HepG2 (cell line): ENCODE results near the gene GFER. TPM values are rescaled to one million over a fixed set of nuclear protein-coding genes. Genes with fewer than 3 reads are reported as not detected.

Experiments
- DNMT1 ChIP-seq: sonication (generic); formaldehyde crosslinking; IDR thresholded peaks from 2 replicates; pipeline ENCODE4 v1.5.1; 2020; ENCODE audit warnings: mild to moderate bottlenecking, missing genetic modification reagents
- FIP1L1 ChIP-seq: fragments of 200-400 bp; formaldehyde crosslinking; IDR thresholded peaks from 2 replicates; pipeline ENCODE4 v1.6.1; 2018; ENCODE audit warnings: low read depth, mild to moderate bottlenecking, low read length, moderate library complexity, borderline replicate concordance; ENCODE audit not compliant: insufficient read depth
- FOSL2 ChIP-seq: sonication (generic); formaldehyde crosslinking; IDR thresholded peaks from 2 replicates; pipeline ENCODE4 v1.4.0; 2020; ENCODE audit warnings: missing genetic modification reagents
- KDM5A ChIP-seq: fragments of 200-600 bp; sonication (generic); IDR thresholded peaks from 2 replicates; pipeline ENCODE4 v1.7.0; 2018; ENCODE audit warnings: antibody characterized with exemption, mild to moderate bottlenecking, low read length, borderline replicate concordance
- KLF6 ChIP-seq: IDR thresholded peaks from 2 replicates; pipeline ENCODE4 v1.8.0; 2016; ENCODE audit warnings: missing biosample characterization, missing genetic modification reagents
- MED13 ChIP-seq: sonication (generic); formaldehyde crosslinking; IDR thresholded peaks from 2 replicates; pipeline ENCODE4 v1.5.0; 2020; ENCODE audit warnings: missing genetic modification reagents
- MIER3 ChIP-seq: IDR thresholded peaks from 2 replicates; pipeline ENCODE4 v1.6.1; 2016; ENCODE audit warnings: missing compliant biosample characterization, borderline replicate concordance
- NAIF1 ChIP-seq: sonication (generic); formaldehyde crosslinking; IDR thresholded peaks from 2 replicates; pipeline ENCODE4 v1.5.0; 2020; ENCODE audit warnings: mild to moderate bottlenecking, missing genetic modification reagents, borderline replicate concordance
- NR2F1 ChIP-seq, 2 experiments: fragments of 450-650 bp in 1 of 2; formaldehyde crosslinking in 1 of 2; IDR thresholded peaks; 2 replicates each; pipeline versions ENCODE4 v1.5.0 to v1.6.1; 2016 to 2020; ENCODE audit warnings: mild to moderate bottlenecking in 1 of 2, missing compliant biosample characterization in 1 of 2, missing genetic modification reagents in 1 of 2, moderate library complexity in 1 of 2
- RBAK ChIP-seq: sonication (generic); formaldehyde crosslinking; IDR thresholded peaks from 2 replicates; pipeline ENCODE4 v1.5.1; 2020; ENCODE audit warnings: mild to moderate bottlenecking, missing genetic modification reagents
- RBFOX2 ChIP-seq: fragments of 200-400 bp; formaldehyde crosslinking; IDR thresholded peaks from 2 replicates; pipeline ENCODE4 v1.6.1; 2017; ENCODE audit warnings: low read depth, mild to moderate bottlenecking, low read length
- RCOR2 ChIP-seq: IDR thresholded peaks from 2 replicates; pipeline ENCODE4 v1.6.1; 2016; ENCODE audit warnings: missing biosample characterization, missing genetic modification reagents
- SMAD9 ChIP-seq: sonication (generic); formaldehyde crosslinking; IDR thresholded peaks from 2 replicates; pipeline ENCODE4 v1.5.1; 2020; ENCODE audit warnings: mild to moderate bottlenecking, missing genetic modification reagents
- THAP9 ChIP-seq: sonication (generic); formaldehyde crosslinking; IDR thresholded peaks from 2 replicates; pipeline ENCODE4; 2020; ENCODE audit warnings: missing genetic modification reagents, mild to moderate bottlenecking, borderline replicate concordance
- U2AF1 ChIP-seq: fragments of 200-400 bp; formaldehyde crosslinking; optimal IDR thresholded peaks from 2 replicates; pipeline ENCODE3; 2017; ENCODE audit warnings: mild to moderate bottlenecking, low read depth, low read length
- ZGPAT ChIP-seq: IDR thresholded peaks from 2 replicates; pipeline ENCODE4 v1.6.1; 2016; ENCODE audit warnings: mild to moderate bottlenecking
- ZNF33B ChIP-seq: sonication (generic); formaldehyde crosslinking; IDR thresholded peaks from 2 replicates; pipeline ENCODE4 v1.5.1; 2020; ENCODE audit warnings: mild to moderate bottlenecking, missing genetic modification reagents
- ZNF343 ChIP-seq: sonication (generic); formaldehyde crosslinking; IDR thresholded peaks from 2 replicates; pipeline ENCODE4 v1.4.0; 2020; ENCODE audit warnings: mild to moderate bottlenecking, missing genetic modification reagents
- ZNF713 ChIP-seq: sonication (generic); formaldehyde crosslinking; IDR thresholded peaks from 2 replicates; pipeline ENCODE4 v1.4.0; 2020; ENCODE audit warnings: mild to moderate bottlenecking, missing genetic modification reagents
- ZNF777 ChIP-seq: sonication (generic); formaldehyde crosslinking; IDR thresholded peaks from 2 replicates; pipeline ENCODE4 v1.4.0; 2020; ENCODE audit warnings: missing genetic modification reagents
- polyA plus RNA-seq, 8 experiments: library from polyadenylated mRNA; depleted of rRNA in 3 of 8; stranded (reverse) in 7 of 8; unstranded in 1 of 8; fragments of >200 nt; fragmentation: Illumina TruSeq in 4 of 8; extraction: Trizol in 4 of 8; gene quantifications; 2 replicates each; pipeline versions ENCODE4 v1.2.1 to v1.2.3, GENCODE V29; 2011 to 2016; ENCODE audit warnings: low read depth in 4 of 8, missing spikeins in 1 of 8, mixed read lengths in 1 of 8; ENCODE audit not compliant: insufficient read depth in 1 of 8
- total RNA-seq, 5 experiments: library from RNA; depleted of rRNA; stranded (reverse); fragments of >200 nt; fragmentation: Illumina TruSeq; extraction: Trizol; gene quantifications; 2 replicates each; pipeline ENCODE4 v1.2.3, GENCODE V29; 2016; ENCODE audit warnings: low read depth in 1 of 5
- TF ChIP-seq, protein P1 (sequence below): sonication (generic); formaldehyde crosslinking; IDR thresholded peaks from 2 replicates; pipeline ENCODE4 v1.8.0; 2022; ENCODE audit warnings: mild to moderate bottlenecking, missing genetic modification reagents; ENCODE audit not compliant: insufficient replicate concordance
- TF ChIP-seq, protein P2 (sequence below): sonication (generic); formaldehyde crosslinking; IDR thresholded peaks from 2 replicates; pipeline ENCODE4 v1.5.0; 2020; ENCODE audit warnings: missing genetic modification reagents

Gene GFER
- total and polyA plus RNA-seq, 2 of the 13 experiments (the other 11 are each of a cell fraction or from before 2014, with no cell fraction given) = 28.6 to 71.7 TPM

DNA sequence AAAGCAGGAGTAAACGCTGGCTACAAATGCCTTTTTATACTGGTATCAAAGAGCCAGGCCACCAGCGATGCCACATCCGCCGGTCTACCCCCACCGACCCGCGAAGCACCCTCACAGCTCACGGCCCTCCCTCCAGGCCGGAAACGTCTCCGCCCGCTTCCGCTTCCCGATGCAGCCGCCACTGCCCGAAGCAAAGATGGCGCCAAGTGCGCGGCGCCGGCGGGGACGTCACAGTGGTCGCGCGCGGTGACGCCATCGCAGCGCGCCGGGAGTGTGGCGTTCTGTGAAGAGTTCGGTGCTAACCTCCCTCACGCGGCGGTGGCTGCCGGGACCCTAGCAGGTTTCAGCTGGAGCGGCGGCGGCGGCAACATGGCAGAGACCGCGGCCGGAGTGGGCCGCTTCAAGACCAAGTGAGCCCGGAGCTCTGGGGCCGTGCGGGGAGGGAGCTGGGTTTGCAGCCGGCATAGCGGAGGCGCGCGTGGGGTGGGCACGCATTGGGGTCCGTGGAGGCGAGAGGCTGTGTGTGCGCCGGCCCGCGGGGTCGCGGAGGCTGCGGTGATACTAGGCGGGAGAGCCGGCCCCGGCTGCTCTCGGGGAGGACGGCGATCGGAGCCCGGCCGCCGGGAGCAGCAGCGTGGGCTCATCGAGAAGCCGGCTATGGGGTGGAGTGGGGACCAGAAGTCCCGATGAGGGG, 12.1 kb upstream of the GFER start, which contains the start of gene TBL3 (continued):
- peak; percentile 99 for TF ChIP-seq THAP9 (CRISPR knock-in tag)
- TF ChIP-seq ZNF33B (CRISPR knock-in tag) = peak; percentile 96
- TF ChIP-seq ZGPAT (CRISPR knock-in tag) = peak; percentile 97
- TF ChIP-seq RCOR2 (CRISPR knock-in tag) = no peak
- TF ChIP-seq, protein P1, sequence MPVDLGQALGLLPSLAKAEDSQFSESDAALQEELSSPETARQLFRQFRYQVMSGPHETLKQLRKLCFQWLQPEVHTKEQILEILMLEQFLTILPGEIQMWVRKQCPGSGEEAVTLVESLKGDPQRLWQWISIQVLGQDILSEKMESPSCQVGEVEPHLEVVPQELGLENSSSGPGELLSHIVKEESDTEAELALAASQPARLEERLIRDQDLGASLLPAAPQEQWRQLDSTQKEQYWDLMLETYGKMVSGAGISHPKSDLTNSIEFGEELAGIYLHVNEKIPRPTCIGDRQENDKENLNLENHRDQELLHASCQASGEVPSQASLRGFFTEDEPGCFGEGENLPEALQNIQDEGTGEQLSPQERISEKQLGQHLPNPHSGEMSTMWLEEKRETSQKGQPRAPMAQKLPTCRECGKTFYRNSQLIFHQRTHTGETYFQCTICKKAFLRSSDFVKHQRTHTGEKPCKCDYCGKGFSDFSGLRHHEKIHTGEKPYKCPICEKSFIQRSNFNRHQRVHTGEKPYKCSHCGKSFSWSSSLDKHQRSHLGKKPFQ (CRISPR knock-in tag) = no peak
- TF ChIP-seq DNMT1 (CRISPR knock-in tag) = no peak
- peak; percentile 88 for TF ChIP-seq RBFOX2
- TF ChIP-seq MED13 = 0 out of 2 replicates have a peak, but pooled peaks have one; percentile 25
- no peak; the same call in 1 of the 2 replicates for TF ChIP-seq RBAK (CRISPR knock-in tag)
- 0 out of 2 replicates have a peak, but pooled peaks have one; percentile 77 for TF ChIP-seq SMAD9
- TF ChIP-seq, protein P2, sequence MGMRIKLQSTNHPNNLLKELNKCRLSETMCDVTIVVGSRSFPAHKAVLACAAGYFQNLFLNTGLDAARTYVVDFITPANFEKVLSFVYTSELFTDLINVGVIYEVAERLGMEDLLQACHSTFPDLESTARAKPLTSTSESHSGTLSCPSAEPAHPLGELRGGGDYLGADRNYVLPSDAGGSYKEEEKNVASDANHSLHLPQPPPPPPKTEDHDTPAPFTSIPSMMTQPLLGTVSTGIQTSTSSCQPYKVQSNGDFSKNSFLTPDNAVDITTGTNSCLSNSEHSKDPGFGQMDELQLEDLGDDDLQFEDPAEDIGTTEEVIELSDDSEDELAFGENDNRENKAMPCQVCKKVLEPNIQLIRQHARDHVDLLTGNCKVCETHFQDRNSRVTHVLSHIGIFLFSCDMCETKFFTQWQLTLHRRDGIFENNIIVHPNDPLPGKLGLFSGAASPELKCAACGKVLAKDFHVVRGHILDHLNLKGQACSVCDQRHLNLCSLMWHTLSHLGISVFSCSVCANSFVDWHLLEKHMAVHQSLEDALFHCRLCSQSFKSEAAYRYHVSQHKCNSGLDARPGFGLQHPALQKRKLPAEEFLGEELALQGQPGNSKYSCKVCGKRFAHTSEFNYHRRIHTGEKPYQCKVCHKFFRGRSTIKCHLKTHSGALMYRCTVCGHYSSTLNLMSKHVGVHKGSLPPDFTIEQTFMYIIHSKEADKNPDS (CRISPR knock-in tag) = peak; percentile 73; the same call in 1 of the 2 replicates
- no peak for TF ChIP-seq FIP1L1
- no peak for TF ChIP-seq NAIF1
- peak; percentile 96 for TF ChIP-seq ZNF713 (CRISPR knock-in tag)
- TF ChIP-seq ZNF777 (CRISPR knock-in tag) = no peak
- 0 out of 2 replicates have a peak, but pooled peaks have one; percentile 75 for TF ChIP-seq ZNF343 (CRISPR knock-in tag)
- peak; percentile 70 for TF ChIP-seq FOSL2 (CRISPR knock-in tag)
- peak; percentile 99 for TF ChIP-seq KDM5A
- TF ChIP-seq MIER3 (CRISPR knock-in tag) = peak; percentile 95; the same call in 1 of the 2 replicates
- 0 out of 2 replicates have a peak, but pooled peaks have one; percentile 84 for TF ChIP-seq KLF6 (CRISPR knock-in tag)
- no peak for TF ChIP-seq NR2F1 (CRISPR knock-in tag; IDR thresholded peaks at IDR 0.05)
- no peak for TF ChIP-seq U2AF1
